ENCODE measurements around the gene LRRFIP1. TPM values are rescaled to one million over a fixed set of nuclear protein-coding genes. Genes with fewer than 3 reads are reported as not detected.
A peak's percentile ranks its signal among the peaks of the same experiment; 100 is the strongest.

LRRFIP1 gene
- total and polyA plus RNA-seq, 2 of the 13 experiments (the other 11 are each of a cell fraction or from before 2014, with no cell fraction given) = 15.9 to 40.5 TPM

DNA sequence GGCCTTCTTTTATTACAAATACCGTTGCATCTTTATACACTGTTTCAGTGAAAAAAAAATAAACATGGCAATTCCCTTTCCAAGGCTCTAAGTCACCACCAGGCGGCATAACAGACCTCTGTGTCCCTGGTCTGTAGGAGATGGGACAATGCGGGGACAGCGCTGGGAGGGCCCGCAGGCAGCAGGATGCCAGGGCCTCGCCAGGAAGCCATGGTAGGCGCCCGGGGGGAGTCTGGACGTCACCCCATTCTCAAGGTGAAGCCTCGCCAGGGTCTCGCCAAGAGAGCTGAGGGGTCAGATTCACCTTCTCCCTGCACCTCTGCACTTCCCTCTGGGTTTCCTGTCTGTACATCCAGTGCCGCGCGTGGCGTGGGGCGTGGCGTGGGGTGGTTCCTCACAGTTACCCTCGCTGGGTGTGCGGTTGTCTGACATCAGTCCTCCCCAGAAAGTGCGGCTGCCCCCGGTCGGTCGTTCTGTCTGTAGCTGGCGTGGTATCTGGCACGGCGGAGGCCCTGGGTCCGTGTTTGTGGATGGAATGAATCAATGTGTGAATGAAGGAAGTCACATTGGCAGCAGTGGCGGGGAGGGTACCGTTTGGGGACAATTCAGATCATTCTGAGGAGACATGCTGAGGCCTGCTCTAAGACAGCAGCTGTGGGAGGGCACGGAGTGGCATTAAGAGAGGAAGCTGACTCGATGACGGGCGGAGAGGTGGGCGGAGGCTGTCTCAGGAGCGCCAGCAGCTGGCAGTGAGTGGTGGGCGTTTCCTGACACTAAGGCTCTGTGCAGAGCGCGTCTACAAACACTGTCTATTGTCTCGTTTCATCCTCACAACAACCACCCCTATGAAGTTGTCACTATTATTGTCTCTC lies 46.0 kb downstream of the LRRFIP1 start (continued):
- peak; percentile 35; the same call in 1 of the 2 replicates for TF ChIP-seq SOX5 (CRISPR knock-in tag; IDR thresholded peaks at IDR 0.05; ENCODE audit: borderline replicate concordance)
- no peak for TF ChIP-seq ZNF776 (CRISPR knock-in tag; IDR thresholded peaks at IDR 0.05)
- no peak for TF ChIP-seq ZNF225 (CRISPR knock-in tag; IDR thresholded peaks at IDR 0.05)
- no peak for TF ChIP-seq MIXL1 (CRISPR knock-in tag; IDR thresholded peaks at IDR 0.05)
- TF ChIP-seq TOE1 (CRISPR knock-in tag; IDR thresholded peaks at IDR 0.05) = no peak
- TF ChIP-seq CEBPZ (IDR thresholded peaks at IDR 0.05; ENCODE audit: low read length) = no peak
- TF ChIP-seq AGO2 (optimal IDR thresholded peaks at IDR 0.05; ENCODE audit: low read depth, low read length) = no peak
- no peak for TF ChIP-seq MXD4 (CRISPR knock-in tag; IDR thresholded peaks at IDR 0.05)
- no peak for TF ChIP-seq HDAC6 (IDR thresholded peaks at IDR 0.05; ENCODE audit: low read depth, low read length)
- TF ChIP-seq TBP (CRISPR knock-in tag; IDR thresholded peaks at IDR 0.05) = no peak
- peak; percentile 75; the same call in 1 of the 2 replicates for TF ChIP-seq ZNF121 (CRISPR knock-in tag; IDR thresholded peaks at IDR 0.05)
- no peak for TF ChIP-seq PREB (CRISPR knock-in tag; IDR thresholded peaks at IDR 0.05)
- TF ChIP-seq ZNF160 (CRISPR knock-in tag; IDR thresholded peaks at IDR 0.05) = no peak
- TF ChIP-seq AFF4 (CRISPR knock-in tag; IDR thresholded peaks at IDR 0.05) = no peak
- TF ChIP-seq PCBP2 (optimal IDR thresholded peaks at IDR 0.05; ENCODE audit: low read depth, low read length, poor library complexity, severe bottlenecking) = no peak
- TF ChIP-seq SNRNP70 (IDR thresholded peaks at IDR 0.05; ENCODE audit: low read depth, low read length) = no peak
- TF ChIP-seq, protein P1, sequence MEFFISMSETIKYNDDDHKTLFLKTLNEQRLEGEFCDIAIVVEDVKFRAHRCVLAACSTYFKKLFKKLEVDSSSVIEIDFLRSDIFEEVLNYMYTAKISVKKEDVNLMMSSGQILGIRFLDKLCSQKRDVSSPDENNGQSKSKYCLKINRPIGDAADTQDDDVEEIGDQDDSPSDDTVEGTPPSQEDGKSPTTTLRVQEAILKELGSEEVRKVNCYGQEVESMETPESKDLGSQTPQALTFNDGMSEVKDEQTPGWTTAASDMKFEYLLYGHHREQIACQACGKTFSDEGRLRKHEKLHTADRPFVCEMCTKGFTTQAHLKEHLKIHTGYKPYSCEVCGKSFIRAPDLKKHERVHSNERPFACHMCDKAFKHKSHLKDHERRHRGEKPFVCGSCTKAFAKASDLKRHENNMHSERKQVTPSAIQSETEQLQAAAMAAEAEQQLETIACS (CRISPR knock-in tag; IDR thresholded peaks at IDR 0.05) = no peak
- no peak; the same call in 1 of the 2 replicates for TF ChIP-seq HES4 (CRISPR knock-in tag; IDR thresholded peaks at IDR 0.05; ENCODE audit: borderline replicate concordance)
- no peak for TF ChIP-seq CHCHD3 (CRISPR knock-in tag; IDR thresholded peaks at IDR 0.05)

Data from HepG2 (cell line).